DMS53 treated with DMSO at 0.1 percent for 48 hours (cell line): ENCODE results near the gene PSMA2.
A peak's percentile ranks its signal among the peaks of the same experiment; 100 is the strongest.

Experiments used
- DNase-seq: peaks from one replicate; lab custom pipeline; 2025; ENCODE audit not compliant: unreplicated experiment; lab: John Stamatoyannopoulos, UW

Gene PSMA2

GRCh38 chr7:42931834-42932651, at the start of gene PSMA2, which contains the start of gene MRPL32:
TSS of gene PSMA2 (minus strand) at chr7:42932174. CDS start at chr7:42932158, 16 bp downstream.
TSS of gene MRPL32 (plus strand) at chr7:42932376. CDS start at chr7:42932387, 11 bp downstream.
- DNase-seq, result peak; percentile 97

DNA sequence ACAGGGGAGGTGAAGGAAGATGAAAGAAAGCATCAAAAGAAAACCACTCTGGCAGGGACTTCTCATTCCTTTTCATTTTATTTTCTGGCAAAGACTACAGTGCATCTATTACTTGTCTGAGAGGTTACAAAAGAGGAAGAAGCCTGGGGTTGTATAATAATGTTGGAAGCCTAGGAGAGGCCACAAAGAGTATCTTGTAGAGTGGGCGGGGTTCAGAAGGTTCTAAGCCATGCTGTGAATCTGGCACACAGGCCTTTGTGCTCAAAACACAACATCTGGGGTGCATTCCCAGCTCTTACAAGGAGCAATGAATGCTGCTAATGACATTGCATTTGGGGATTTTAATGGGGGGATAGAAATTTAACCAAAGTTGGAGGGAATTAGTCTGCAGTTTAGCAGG, 49.6 kb upstream of the PSMA2 start:
- no peak for DNase-seq

DNA sequence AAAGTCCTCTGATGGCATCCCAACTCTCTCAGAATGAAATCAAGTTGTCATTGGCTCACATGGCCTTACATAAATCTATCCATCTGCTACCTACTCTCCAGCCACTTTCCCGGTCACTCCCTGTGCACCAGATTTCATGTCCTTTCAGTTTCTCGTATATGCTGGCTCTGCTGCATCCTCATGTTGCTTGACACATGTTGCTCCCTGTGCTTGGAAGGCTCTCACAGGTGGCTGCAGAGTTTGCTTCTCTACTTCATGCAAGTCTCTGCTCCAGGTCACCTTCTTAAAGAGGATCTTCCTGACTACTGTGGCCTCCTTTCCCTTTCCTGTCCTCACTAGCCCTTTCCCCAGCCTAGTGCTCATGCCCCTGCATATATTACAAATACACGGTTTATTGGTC, 48.5 kb upstream of the PSMA2 start:
- no peak for DNase-seq

- no peak for DNase-seq
Measured at GRCh38 chr7:42980084-42980483, 48.1 kb upstream of the PSMA2 start.

DNA sequence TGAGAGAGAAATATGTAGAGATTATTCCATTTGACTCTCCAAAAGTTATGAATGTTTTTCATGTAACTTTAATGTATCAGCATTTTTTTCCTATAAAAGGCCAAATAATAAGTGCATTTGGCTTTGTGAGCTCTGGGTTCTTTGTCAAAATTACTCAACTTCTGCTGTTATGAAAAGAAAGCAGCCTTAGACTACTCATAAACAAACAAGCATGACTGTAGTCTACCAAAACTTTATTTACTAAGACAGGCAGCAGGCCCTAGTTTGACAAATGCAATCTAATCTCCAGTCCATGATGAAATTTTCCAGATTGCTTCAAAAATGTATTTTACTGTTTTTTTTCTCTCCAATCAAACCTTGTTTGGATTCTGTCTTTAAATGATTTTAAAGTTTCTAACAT, 46.5 kb upstream of the PSMA2 start:
- no peak for DNase-seq

GRCh38 chr7:42976371-42976770, 44.4 kb upstream of the PSMA2 start:
- DNase-seq, result no peak

- no peak for DNase-seq
Measured at GRCh38 chr7:42972699-42973500, 40.9 kb upstream of the PSMA2 start.

GRCh38 chr7:42967391-42967790, 35.4 kb upstream of the PSMA2 start:
- no peak for DNase-seq

GRCh38 chr7:42964849-42965805, 33.2 kb upstream of the PSMA2 start:
- DNase-seq, result no peak

DNA sequence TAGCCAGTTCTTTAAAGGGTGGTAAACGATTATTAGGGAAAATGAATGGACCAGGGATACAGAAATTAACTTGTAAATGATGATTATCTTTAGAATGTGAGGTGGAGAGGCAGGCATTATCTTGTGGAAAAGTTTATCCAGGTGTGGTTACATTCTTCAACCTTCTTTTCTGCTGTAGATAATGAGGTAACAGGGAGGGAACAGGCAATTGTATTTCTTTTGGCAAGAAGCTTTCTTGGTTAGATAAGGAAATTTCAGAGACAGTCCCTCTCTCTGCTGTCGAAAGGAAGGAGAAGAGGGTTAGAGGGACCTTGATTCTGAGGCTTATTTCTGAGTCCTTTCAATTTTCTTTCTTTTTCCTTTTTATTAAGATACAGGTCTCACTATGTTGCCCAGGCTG, 32.3 kb upstream of the PSMA2 start:
- DNase-seq, result no peak

DNA sequence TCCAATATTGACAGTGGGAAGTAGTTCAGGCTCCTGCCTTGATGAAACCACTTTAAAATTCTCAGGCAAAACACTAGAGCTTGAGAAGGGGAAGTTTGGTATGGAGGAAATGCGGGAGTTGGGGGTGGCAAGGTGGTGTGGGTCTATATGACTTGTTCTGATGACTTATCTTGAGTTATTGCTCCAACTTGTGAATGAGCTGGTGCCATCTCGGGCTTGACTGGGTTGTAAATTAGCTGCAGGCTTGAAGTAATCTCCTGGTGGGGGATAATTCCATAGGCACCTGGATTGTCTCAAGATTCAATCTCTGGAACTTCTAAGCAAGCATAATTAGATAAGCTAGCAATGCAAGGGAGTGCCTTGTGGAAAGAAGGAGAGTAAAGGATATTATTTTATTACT, 29.2 kb upstream of the PSMA2 start:
- no peak for DNase-seq

DNA sequence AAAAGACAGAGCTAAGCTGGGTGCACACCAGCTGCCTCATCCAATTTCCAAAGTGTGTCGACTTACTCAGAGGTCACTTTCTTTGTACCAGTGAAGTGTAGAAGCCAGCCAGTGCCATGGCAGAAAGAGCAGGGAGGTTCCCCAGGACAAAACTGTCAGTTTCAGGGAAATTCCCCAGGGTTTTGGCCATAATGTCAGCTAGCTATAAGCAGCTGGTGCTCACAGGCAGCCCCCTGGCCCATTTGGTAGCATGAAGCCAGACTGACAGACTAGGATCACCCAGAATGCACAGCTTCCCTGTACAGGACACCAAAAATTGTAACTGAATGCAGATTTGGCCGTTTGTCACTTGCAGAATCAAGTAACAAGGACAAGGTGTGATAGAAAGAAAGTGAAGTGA, 28.8 kb upstream of the PSMA2 start:
- no peak for DNase-seq

GRCh38 chr7:42959549-42959948, 27.6 kb upstream of the PSMA2 start:
- no peak for DNase-seq

GRCh38 chr7:42956062-42956461, 24.1 kb upstream of the PSMA2 start:
- no peak for DNase-seq

DNA sequence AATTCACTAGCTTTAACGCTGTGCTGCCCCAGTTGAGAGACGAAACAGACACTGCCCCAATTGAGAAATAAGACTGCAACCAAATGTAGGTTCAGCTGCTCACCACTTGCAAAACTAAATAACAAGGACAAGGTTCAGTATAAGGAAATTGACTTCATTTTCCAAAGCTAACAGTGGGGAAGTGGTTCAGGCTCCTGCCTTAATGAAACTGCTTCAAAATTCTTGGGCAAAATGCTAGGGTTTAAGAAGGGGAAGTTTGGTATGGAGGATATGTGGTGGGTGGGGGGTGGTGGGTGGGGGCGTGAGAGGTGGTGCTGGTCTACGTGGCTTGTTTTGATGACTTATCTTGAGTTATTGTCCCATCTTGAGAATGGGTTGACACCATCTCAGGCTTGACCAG, 22.0 kb upstream of the PSMA2 start:
- DNase-seq, result no peak

- no peak for DNase-seq
Measured at GRCh38 chr7:42952328-42952727, 20.4 kb upstream of the PSMA2 start.

GRCh38 chr7:42950417-42950816, 18.4 kb upstream of the PSMA2 start:
- DNase-seq, result no peak

DNA sequence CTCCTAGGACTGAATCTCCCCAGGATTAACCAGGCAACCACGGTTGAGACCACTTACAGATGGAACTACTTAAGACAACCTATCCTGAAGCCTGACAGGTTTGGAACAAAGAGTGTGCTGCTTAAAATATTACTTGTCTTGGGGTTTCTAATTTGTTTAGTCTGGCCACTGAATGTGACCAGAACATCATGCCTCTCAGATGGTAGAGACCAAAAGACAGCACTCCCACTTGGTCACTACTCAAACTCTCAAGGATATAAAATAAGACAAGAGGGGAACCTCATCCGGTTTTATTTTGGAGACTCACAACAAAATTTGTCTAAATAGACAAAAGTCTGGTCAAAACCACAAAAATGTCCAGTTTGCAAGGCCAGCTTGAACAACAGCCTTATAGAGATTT, 15.5 kb upstream of the PSMA2 start:
- DNase-seq, result no peak

- no peak for DNase-seq
Measured at GRCh38 chr7:42946627-42946950, 14.6 kb upstream of the PSMA2 start.

DNA sequence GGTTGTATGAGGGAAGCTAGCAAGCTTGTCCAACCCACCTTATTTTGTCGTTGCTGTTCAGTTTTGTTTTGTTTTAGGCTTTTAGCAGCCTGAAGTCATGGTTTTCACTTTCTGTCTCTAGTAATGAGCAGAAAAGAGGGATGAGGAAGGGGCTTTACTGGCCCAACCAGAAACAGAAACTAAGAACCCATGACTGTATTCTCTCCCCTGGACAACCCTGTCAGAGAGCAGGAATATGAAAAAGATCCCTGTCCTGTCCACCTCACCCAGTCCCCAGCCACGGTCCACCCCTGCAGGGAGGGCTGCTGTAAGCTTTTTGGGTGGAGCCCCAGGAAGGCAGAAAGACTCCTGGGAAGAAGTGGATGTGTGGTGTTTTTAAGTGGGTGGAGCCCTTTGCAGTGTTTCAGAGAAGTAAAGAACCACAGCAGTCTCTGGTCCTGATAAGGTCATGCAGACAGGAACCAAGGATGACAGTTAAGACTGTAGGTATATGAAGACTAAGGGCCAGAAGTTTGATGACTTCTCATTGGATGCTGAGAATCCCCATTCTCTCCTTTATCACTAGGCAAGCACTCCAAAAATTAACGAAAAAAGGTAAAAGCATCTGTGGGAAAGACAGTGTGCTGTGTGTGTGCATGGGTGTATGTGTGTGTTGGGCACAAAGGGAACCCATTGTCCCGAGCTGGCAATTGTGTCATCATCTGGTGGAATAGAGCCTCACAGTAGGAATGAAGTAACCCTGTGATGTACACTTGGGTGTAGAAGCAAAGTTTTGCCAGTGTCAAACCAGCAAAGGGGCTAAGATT, 14.1 kb upstream of the PSMA2 start:
- DNase-seq, result no peak
